Adipose tissue (tissue), 3 donors: Measurements from ENCODE around the gene APOC3. TPM values are rescaled to one million over a fixed set of nuclear protein-coding genes. Genes with fewer than 3 reads are reported as not detected.

Experiments used
- H3K27ac ChIP-seq: one replicate; pipeline ENCODE4 v1.5.1; 2013; ENCODE audit warnings: low read depth, low read length
- WGBS, 3 donors: extraction: QIAGEN DNeasy Blood & Tissue Kit; methylation state at CpG; one replicate each; pipeline ENCODE4 v1.1.7; 2013; 5-methylcytosine and 5-hydroxymethylcytosine counted together
- polyA plus RNA-seq, 3 donors: library from polyadenylated mRNA; stranded (reverse); fragments of 200-250 nt; gene quantifications; one replicate each; pipeline ENCODE4 v1.2.3, GENCODE V29; 2013
- donor health status: healthy with polysubstance abuse.
- donor health status: Bipolar disorder and iron deficiency.
- donor health status: healthy.

APOC3 gene
- under 1 TPM in 2 of 3 donors, not detected in 1; 0.21 to 0.43 TPM for polyA plus RNA-seq

- WGBS, 3 donors, result 65 to 72% (median 66%) methylated on average over 9 of the region's 9 CpGs
- no peak within 1 kb of the TSS for H3K27ac ChIP-seq
These were observed at the start of gene APOC3 for GRCh38 chr11:116829525-116830183. APOC3 (plus strand) TSS chr11:116829907; CDS start chr11:116830583, 676 bp downstream.

- WGBS, 3 donors, result 87 to 90% (median 89%) methylated on average over 4 of the region's 4 CpGs
- no peak overlapping the region for H3K27ac ChIP-seq
These were observed 47.0 kb upstream of the APOC3 start for GRCh38 chr11:116782728-116783127.

- H3K27ac ChIP-seq, result no peak overlapping the region
- WGBS, 3 donors, result 77 to 96% (median 85%) methylated on average over 2 of the region's 2 CpGs
These were observed 43.4 kb upstream of the APOC3 start for GRCh38 chr11:116786326-116786725.

- WGBS, 3 donors, result 56 to 67% (median 66%) methylated on average over 5 of the region's 5 CpGs
- H3K27ac ChIP-seq, result no peak overlapping the region
These were observed 42.7 kb upstream of the APOC3 start for GRCh38 chr11:116786966-116787365.

- 0 to 1% (median 1%) methylated on average over 15 of the region's 15 CpGs for WGBS, 3 donors
- no peak overlapping the region for H3K27ac ChIP-seq
These were observed 42.3 kb upstream of the APOC3 start for GRCh38 chr11:116787436-116787785.

- no peak within 1 kb of the TSS for H3K27ac ChIP-seq
- WGBS, 3 donors, result 1 to 2% (median 1%) methylated on average over 55 to 56 of the region's 56 CpGs
These were observed 41.8 kb upstream of the APOC3 start, which contains the start of gene ZPR1 for GRCh38 chr11:116787786-116788486. ZPR1 (minus strand) TSS chr11:116788023; CDS start chr11:116787990, 33 bp downstream.

GRCh38 chr11:116788534-116788933, 41.2 kb upstream of the APOC3 start:
- H3K27ac ChIP-seq, result no peak overlapping the region

GRCh38 chr11:116788975-116789374, 40.7 kb upstream of the APOC3 start:
- no peak overlapping the region for H3K27ac ChIP-seq
- 77 to 92% (median 90%) methylated on average over 4 of the region's 4 CpGs for WGBS, 3 donors

More at GRCh38 chr11:116788534-116788933, 41.2 kb upstream of the APOC3 start:
- 56 to 61% (median 58%) methylated on average over 4 of the region's 4 CpGs for WGBS, 3 donors

- H3K27ac ChIP-seq, result no peak overlapping the region
- WGBS, 3 donors, result 83 to 88% (median 87%) methylated on average over 50 to 53 of the region's 53 CpGs
These were observed 39.3 kb upstream of the APOC3 start for GRCh38 chr11:116790167-116791001.

GRCh38 chr11:116791002-116791812, 38.5 kb upstream of the APOC3 start:
- H3K27ac ChIP-seq, result no peak overlapping the region
- WGBS, 3 donors, result 23 to 28% (median 25%) methylated on average over 31 of the region's 31 CpGs

GRCh38 chr11:116791813-116792143, 37.9 kb upstream of the APOC3 start, which contains the start of gene APOA5:
APOA5 (minus strand) TSS chr11:116791879; CDS start chr11:116791860, 19 bp downstream.
- 88 to 93% (median 90%) methylated on average over 7 of the region's 7 CpGs for WGBS, 3 donors
- no peak within 1 kb of the TSS for H3K27ac ChIP-seq

GRCh38 chr11:116792144-116792868, 37.4 kb upstream of the APOC3 start:
- 64 to 81% (median 72%) methylated on average over 8 of the region's 8 CpGs for WGBS, 3 donors
- no peak overlapping the region for H3K27ac ChIP-seq

GRCh38 chr11:116792869-116793771, 36.6 kb upstream of the APOC3 start:
- 71 to 83% (median 73%) methylated on average over 8 of the region's 8 CpGs for WGBS, 3 donors

GRCh38 chr11:116793772-116794097, 36.0 kb upstream of the APOC3 start:
- WGBS, 3 donors, result 91 to 95% (median 92%) methylated on average over 1 of the region's 1 CpG
- no peak overlapping the region for H3K27ac ChIP-seq

More at GRCh38 chr11:116792869-116793771, 36.6 kb upstream of the APOC3 start:
- no peak overlapping the region for H3K27ac ChIP-seq

GRCh38 chr11:116794851-116795250, 34.9 kb upstream of the APOC3 start:
- no peak overlapping the region for H3K27ac ChIP-seq
- WGBS, 3 donors, result 78 to 91% (median 82%) methylated on average over 2 of the region's 2 CpGs

GRCh38 chr11:116796548-116796947, 33.2 kb upstream of the APOC3 start:
- 66 to 86% (median 72%) methylated on average over 1 of the region's 1 CpG for WGBS, 3 donors
- no peak overlapping the region for H3K27ac ChIP-seq

GRCh38 chr11:116797816-116798215, 31.9 kb upstream of the APOC3 start:
- WGBS, 3 donors, result 59 to 90% (median 88%) methylated on average over 5 of the region's 5 CpGs

More at GRCh38 chr11:116797816-116798215, 31.9 kb upstream of the APOC3 start:
- no peak overlapping the region for H3K27ac ChIP-seq
